K562 (cell line): Measurements from ENCODE around the gene UBE2L5. TPM values are rescaled to one million over a fixed set of nuclear protein-coding genes. Genes with fewer than 3 reads are reported as not detected.
A peak's percentile ranks its signal among the peaks of the same experiment; 100 is the strongest.

Experiments
- ATAC-seq: fragments of 200-7000 bp; cut with Tn5 transposase; 3 replicates; pipeline ENCODE4 v1.9.1; 2020; ENCODE audit warnings: moderate library complexity
- BruUV-seq: library from RNA; stranded (reverse); fragments of 400-500 nt; replicated peaks from 2 replicates; lab custom pipeline; 2021; lab: Mats Ljungman, UMichigan
- CTCF ChIA-PET: fragments of 300-600 bp; formaldehyde crosslinking; extraction: SDS; loops from one replicate; lab custom pipeline; 2021; ENCODE audit warnings: low intra/inter-chr PET ratio; lab: Yijun Ruan, JAX
- POLR2A ChIA-PET: fragments of 300-600, 350-650 bp; sonication (Branson Sonifier 250); formaldehyde crosslinking; extraction: SDS; loops from one replicate; lab custom pipeline; 2021; ENCODE audit warnings: antibody characterized with exemption, inconsistent platforms; lab: Yijun Ruan, JAX
- DNase-seq, 4 experiments: peaks; one replicate each; pipeline versions ENCODE4 v3.0.0 to v3.0.0-alpha.2; 2011 to 2018; ENCODE audit warnings: low spot score in 3 of 4, mixed read lengths in 3 of 4; ENCODE audit errors: extremely low read depth in 1 of 4
- FAIRE-seq: peaks from 2 replicates; lab custom pipeline; 2011; peaks lifted over from hg19 to GRCh38; lab: Jason Lieb, UNC
- H2AFZ ChIP-seq: 2 replicates; pipeline ENCODE4 v1.6.0; 2011; ENCODE audit warnings: low read depth, low read length, control low read depth, inconsistent platforms
- H3K27ac ChIP-seq: fragments of 200-600 bp; 3 replicates; pipeline ENCODE4 v1.8.0; 2011; ENCODE audit warnings: low read depth, mild to moderate bottlenecking, control low read depth, inconsistent platforms, low read length, moderate library complexity, mixed read lengths; ENCODE audit errors: extremely low read depth
- H3K27me3 ChIP-seq, 2 experiments: fragments of 300-600 bp in 1 of 2; 2 replicates in 1 of 2; 3 replicates in 1 of 2; pipeline versions ENCODE4 v1.6.0 to v1.8.0; 2011; ENCODE audit warnings: inconsistent platforms in 2 of 2, low read length in 2 of 2, mild to moderate bottlenecking in 1 of 2, mixed read lengths in 1 of 2, moderate library complexity in 1 of 2; ENCODE audit not compliant: control insufficient read depth in 2 of 2, insufficient read depth in 2 of 2
- H3K36me3 ChIP-seq: fragments of 300-600 bp; 3 replicates; pipeline ENCODE4 v1.8.0; 2011; ENCODE audit warnings: mild to moderate bottlenecking, low read length, inconsistent platforms; ENCODE audit not compliant: control insufficient read depth, insufficient read depth
- H3K4me1 ChIP-seq, 2 experiments: fragments of 200-600 bp in 1 of 2; replicated peaks in 1 of 2; 2 replicates in 1 of 2; 3 replicates in 1 of 2; pipeline versions ENCODE4 v1.5.1 to v1.8.0; 2011; ENCODE audit warnings: inconsistent platforms in 2 of 2, low read length in 2 of 2, mild to moderate bottlenecking in 1 of 2, mixed read lengths in 1 of 2, moderate library complexity in 1 of 2; ENCODE audit not compliant: control insufficient read depth in 2 of 2, insufficient read depth in 2 of 2
- H3K4me2 ChIP-seq: 2 replicates; pipeline ENCODE4 v1.6.1; 2011; ENCODE audit warnings: low read length, control low read depth, inconsistent platforms, mixed read lengths; ENCODE audit not compliant: insufficient read depth
- H3K4me3 ChIP-seq: fragments of 200-600 bp; sonication (generic), shearing (Covaris generic); 2 replicates; pipeline ENCODE4 v1.5.1; 2016; ENCODE audit warnings: control low read depth, inconsistent platforms
- H3K79me2 ChIP-seq: fragments of 200-600 bp; 3 replicates; pipeline ENCODE4 v1.8.0; 2011; ENCODE audit warnings: low read length, inconsistent platforms; ENCODE audit not compliant: control insufficient read depth, insufficient read depth
- H3K9ac ChIP-seq, 2 experiments: 2 replicates each; pipeline versions ENCODE4 v1.6.0 to v1.6.1; 2011; ENCODE audit warnings: low read depth in 2 of 2, low read length in 2 of 2, control low read depth in 1 of 2, inconsistent platforms in 1 of 2, mild to moderate bottlenecking in 1 of 2, mixed read lengths in 1 of 2; ENCODE audit not compliant: insufficient read depth in 1 of 2
- H3K9me1 ChIP-seq: one replicate; pipeline ENCODE4 v1.6.0; 2011; ENCODE audit warnings: inconsistent platforms, mild to moderate bottlenecking, low read length, moderate library complexity; ENCODE audit not compliant: control insufficient read depth, insufficient read depth
- H3K9me3 ChIP-seq: replicated peaks from 2 replicates; pipeline ENCODE4 v1.5.1; 2011; ENCODE audit warnings: low read depth, low read length, inconsistent platforms; ENCODE audit not compliant: control insufficient read depth, insufficient read depth
- H4K20me1 ChIP-seq: replicated peaks from 2 replicates; pipeline ENCODE4 v1.6.1; 2011; ENCODE audit warnings: low read length, inconsistent platforms, mixed read lengths; ENCODE audit not compliant: control insufficient read depth, insufficient read depth
- SPI1 ChIP-seq: IDR thresholded peaks from 2 replicates; pipeline ENCODE4 v1.6.1; 2011; ENCODE audit warnings: low read depth, low read length, control low read depth, borderline replicate concordance
- TAF1 ChIP-seq: IDR thresholded peaks from 2 replicates; pipeline ENCODE4 v1.6.1; 2011; ENCODE audit warnings: mild to moderate bottlenecking, low read length, moderate library complexity; ENCODE audit not compliant: insufficient read depth, control insufficient read depth, severe bottlenecking; ENCODE audit errors: extremely low read depth
- ZNF24 ChIP-seq: fragments of 450-650 bp; IDR thresholded peaks from 2 replicates; pipeline ENCODE4 v1.6.1; 2016
- WGBS: fragments of 100-300 bp; shearing (Covaris generic); methylation state at CpG from one replicate; pipeline ENCODE4 v1.1.6; 2016; ENCODE audit warnings: low coverage, mixed read lengths; ENCODE audit not compliant: insufficient coverage; ENCODE audit errors: missing lambda C conversion rate; 5-methylcytosine and 5-hydroxymethylcytosine counted together
- in situ Hi-C: fragments of 300-500 bp; cut with MboI; formaldehyde crosslinking; loops from 4 replicates; pipeline ENCODE4 v1.15.0; 2018; ENCODE audit warnings: inconsistent platforms, mixed read lengths
- intact Hi-C: fragments of 100-400 bp; cut with micrococcal nuclease; formaldehyde crosslinking; loops from 2 replicates; pipeline ENCODE4 v1.14.2; 2022
- polyA plus RNA-seq, 8 experiments: library from polyadenylated mRNA; depleted of rRNA in 4 of 8; stranded (reverse) in 5 of 8; unstranded in 3 of 8; fragments of >200 nt; fragmentation: Nextera tagmentation in 2 of 8; fragmentation: Illumina TruSeq in 1 of 8; extraction: Ambion mirVana in 2 of 8; extraction: Trizol in 1 of 8; gene quantifications; 2 replicates each; pipeline versions ENCODE4 v1.2.1 to v1.2.3, GENCODE V29; 2011 to 2014; ENCODE audit warnings: inconsistent platforms in 1 of 8, missing spikeins in 1 of 8
- total RNA-seq, 7 experiments: library from RNA; depleted of rRNA in 6 of 7; stranded (reverse); fragments of >200 nt in 6 of 7; fragmentation: Illumina TruSeq in 2 of 7; extraction: Trizol in 2 of 7; gene quantifications; 2 replicates each; pipeline versions ENCODE4 v1.2.1 to v1.2.3, GENCODE V29; 2011 to 2021; ENCODE audit warnings: low replicate concordance in 1 of 7

The UBE2L5 gene
- total and polyA plus RNA-seq, 9 of the 15 experiments (the other 6 are each of a cell fraction or from before 2014, with no cell fraction given) = 0.22 to 1.5 (median 0.86) TPM; not detected in 6

DNA sequence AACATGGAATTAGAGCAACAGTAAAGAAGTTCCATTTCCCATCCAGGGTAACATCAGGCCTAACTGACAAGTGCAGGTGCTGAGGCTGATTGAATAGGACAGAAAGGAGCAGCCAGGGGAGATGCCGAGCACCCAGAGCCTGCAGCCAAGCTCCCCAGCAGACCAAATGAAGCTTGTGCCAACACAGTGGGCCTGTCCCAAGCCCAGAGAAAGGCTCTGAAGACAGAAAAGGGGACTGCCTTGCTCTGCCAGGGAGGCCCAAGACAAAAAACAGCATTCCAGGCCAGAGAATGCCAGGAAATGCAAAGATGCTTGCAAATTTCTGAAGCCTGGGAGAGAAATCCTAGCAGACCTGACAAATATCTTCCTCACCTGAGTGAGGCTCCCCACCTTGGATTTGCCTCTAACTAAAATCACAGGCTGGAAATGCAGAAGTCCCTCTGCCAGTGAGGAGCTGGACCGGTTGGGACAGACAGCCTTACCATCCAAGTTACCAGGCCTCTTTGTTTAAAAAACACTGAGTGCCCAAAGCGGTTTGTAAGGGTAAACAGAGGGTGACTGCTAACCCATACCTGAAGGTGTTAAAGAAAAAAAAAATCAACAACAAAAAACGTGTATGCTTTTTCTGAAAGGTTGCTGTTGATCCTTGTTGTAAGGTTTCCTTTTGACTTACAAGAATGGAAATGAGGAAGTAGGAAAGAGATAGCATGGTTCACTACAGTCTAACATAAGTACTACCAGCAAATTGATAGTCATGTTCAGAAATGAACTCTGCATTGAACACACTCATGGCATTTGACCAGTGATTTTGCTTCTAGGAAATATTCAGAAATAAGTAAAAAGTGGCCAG lies 55.3 kb downstream of the UBE2L5 start:
- Histone ChIP-seq H3K79me2 (no peaks in the 10 kb centered on the region), H3K9ac (no peak overlapping the region), H3K27me3 (peaks cover 3 to 4% of the 10 kb centered on the region in 2 experiments; a peak in 2 of 5 replicates), H2AFZ (no peak overlapping the region), H3K4me3 (no peak overlapping the region), H3K4me1 (no peaks in the 10 kb centered on the region), H3K9me1 (no peaks in the 10 kb centered on the region), H3K27ac (no peak overlapping the region), H4K20me1 (no peaks in the 10 kb centered on the region; the same call in 1 of the 2 replicates), H3K36me3 (no peaks in the 10 kb centered on the region), H3K4me2 (no peak overlapping the region), H3K9me3 (no peaks in the 10 kb centered on the region)
- ChIA-PET CTCF (no interaction called here), POLR2A (interaction anchor here (1.0 kb wide), 1 partner anchor 12 kb away, joined by 3 read pairs; the partner anchor contains the start of gene HMGB1)
- in situ Hi-C loops = no loop called here
- FAIRE-seq (no peak), ATAC-seq (0 out of 3 replicates have a peak, but pooled peaks have one; percentile 29), DNase-seq (no peak)
- intact Hi-C loops = no loop called here
- TF ChIP-seq TAF1 (no peak), ZNF24 (no peak), SPI1 (peak; percentile 51; the same call in 1 of the 2 replicates)
- BruUV-seq = no TSS peak
- WGBS = 32% methylated on average over 4 of the region's 4 CpGs

Other genes with a start within 250 kb of the UBE2L5 start
- gene KATNAL1, start 114.9 kb upstream of the UBE2L5 start, total RNA-seq (2014; rRNA removed) = 2.2 and 3.5 TPM in 2 replicates
- gene KATNAL1, start 114.9 kb upstream of the UBE2L5 start, total RNA-seq (2014; rRNA removed; fragmentation: Illumina TruSeq; extraction: Trizol) = 8.2 and 9.7 TPM in 2 replicates
- 6.0 and 6.3 TPM in 2 replicates for gene KATNAL1, start 114.9 kb upstream of the UBE2L5 start, total RNA-seq (2015; rRNA removed; fragmentation: Illumina TruSeq; extraction: Trizol)
- 6.3 and 6.4 TPM in 2 replicates for gene KATNAL1, start 114.9 kb upstream of the UBE2L5 start, total RNA-seq (2021)
- gene KATNAL1, start 114.9 kb upstream of the UBE2L5 start, polyA plus RNA-seq (2011; rRNA removed) = 4.9 and 6.7 TPM in 2 replicates
- 4.6 and 5.5 TPM in 2 replicates for gene KATNAL1, start 114.9 kb upstream of the UBE2L5 start, polyA plus RNA-seq (2014; fragmentation: Illumina TruSeq; extraction: Trizol)
- gene KATNAL1, start 114.9 kb upstream of the UBE2L5 start, polyA plus RNA-seq (2014; fragmentation: Nextera tagmentation; extraction: Ambion mirVana) = 1 to 10 TPM; 2.7 to 3.0 TPM
- 2.4 and 2.5 TPM in 2 replicates for gene KATNAL1, start 114.9 kb upstream of the UBE2L5 start, polyA plus RNA-seq (2014; rRNA removed)
- 566 and 689 TPM in 2 replicates for gene HMGB1, start 43.4 kb downstream of the UBE2L5 start, total RNA-seq (2014; rRNA removed)
- 933 and 1,114 TPM in 2 replicates for gene HMGB1, start 43.4 kb downstream of the UBE2L5 start, total RNA-seq (2014; rRNA removed; fragmentation: Illumina TruSeq; extraction: Trizol)
- gene HMGB1, start 43.4 kb downstream of the UBE2L5 start, total RNA-seq (2015; rRNA removed; fragmentation: Illumina TruSeq; extraction: Trizol) = 974 and 1,083 TPM in 2 replicates
- 441 and 442 TPM in 2 replicates for gene HMGB1, start 43.4 kb downstream of the UBE2L5 start, total RNA-seq (2021)
- gene HMGB1, start 43.4 kb downstream of the UBE2L5 start, polyA plus RNA-seq (2011; rRNA removed) = 325 and 454 TPM in 2 replicates
- gene HMGB1, start 43.4 kb downstream of the UBE2L5 start, polyA plus RNA-seq (2014; fragmentation: Illumina TruSeq; extraction: Trizol) = 1,153 and 1,284 TPM in 2 replicates
- gene HMGB1, start 43.4 kb downstream of the UBE2L5 start, polyA plus RNA-seq (2014; fragmentation: Nextera tagmentation; extraction: Ambion mirVana) = 1,000 to 10,000 TPM; 1,767 to 1,896 TPM
- 835 and 850 TPM in 2 replicates for gene HMGB1, start 43.4 kb downstream of the UBE2L5 start, polyA plus RNA-seq (2014; rRNA removed)
- gene USPL1, start 195.4 kb downstream of the UBE2L5 start, total RNA-seq (2014; rRNA removed) = 7.2 and 8.8 TPM in 2 replicates
- 15.4 TPM in 2 replicates for gene USPL1, start 195.4 kb downstream of the UBE2L5 start, total RNA-seq (2014; rRNA removed; fragmentation: Illumina TruSeq; extraction: Trizol)
- 12.0 and 12.9 TPM in 2 replicates for gene USPL1, start 195.4 kb downstream of the UBE2L5 start, total RNA-seq (2015; rRNA removed; fragmentation: Illumina TruSeq; extraction: Trizol)
- 10.1 and 10.2 TPM in 2 replicates for gene USPL1, start 195.4 kb downstream of the UBE2L5 start, total RNA-seq (2021)
- 15.2 and 18.0 TPM in 2 replicates for gene USPL1, start 195.4 kb downstream of the UBE2L5 start, polyA plus RNA-seq (2011; rRNA removed)
- 14.5 and 16.9 TPM in 2 replicates for gene USPL1, start 195.4 kb downstream of the UBE2L5 start, polyA plus RNA-seq (2014; fragmentation: Illumina TruSeq; extraction: Trizol)
- gene USPL1, start 195.4 kb downstream of the UBE2L5 start, polyA plus RNA-seq (2014; fragmentation: Nextera tagmentation; extraction: Ambion mirVana) = 10 to 100 TPM in 1 of 2 experiments, 1 to 10 TPM in 1; 5.5 to 12.0 TPM
- 12.0 and 12.4 TPM in 2 replicates for gene USPL1, start 195.4 kb downstream of the UBE2L5 start, polyA plus RNA-seq (2014; rRNA removed)